OCI-LY3 (cell line): Measurements from ENCODE around the gene RLN3.

ENCODE experiments used
- H2AFZ ChIP-seq: fragments of 200-600, 300-600 bp; shearing (Covaris generic); 2 replicates; pipeline ENCODE4 v1.6.0; 2014; ENCODE audit warnings: antibody characterized with exemption, low read depth, low read length
- H3K27ac ChIP-seq: fragments of 200-600, 300-600 bp; sonication (generic); 2 replicates; pipeline ENCODE4 v1.5.1; 2014; ENCODE audit warnings: mild to moderate bottlenecking, low read length, moderate library complexity, mixed read lengths
- H3K27me3 ChIP-seq: fragments of 200-600, 300-600 bp; sonication (generic); 2 replicates; pipeline ENCODE4 v1.6.1; 2014; ENCODE audit warnings: low read depth, low read length, mixed read lengths
- H3K36me3 ChIP-seq: fragments of 200-600, 300-600 bp; sonication (generic); replicated peaks from 2 replicates; pipeline ENCODE3; 2014; ENCODE audit warnings: low read depth, low read length, mixed read lengths
- H3K4me1 ChIP-seq: fragments of 300-600, 200-600 bp; sonication (generic); 2 replicates; pipeline ENCODE4 v1.6.1; 2014; ENCODE audit warnings: low read length, mixed read lengths
- H3K4me2 ChIP-seq: fragments of 200-600, 300-600 bp; sonication (generic); 2 replicates; pipeline ENCODE4 v1.6.1; 2014; ENCODE audit warnings: low read length, mixed read lengths
- H3K4me3 ChIP-seq: fragments of 300-600, 200-600 bp; sonication (generic); 2 replicates; pipeline ENCODE4 v1.5.1; 2014; ENCODE audit warnings: antibody characterized with exemption, mild to moderate bottlenecking, low read length, moderate library complexity
- H3K79me2 ChIP-seq: fragments of 300-600, 200-600 bp; shearing (Covaris generic); 2 replicates; pipeline ENCODE4 v1.6.1; 2014; ENCODE audit warnings: mild to moderate bottlenecking, low read length, mixed read lengths
- H3K9ac ChIP-seq: fragments of 300-600, 200-600 bp; shearing (Covaris generic); 2 replicates; pipeline ENCODE4 v1.6.0; 2014; ENCODE audit warnings: mild to moderate bottlenecking, low read length, moderate library complexity
- H3K9me3 ChIP-seq: fragments of 200-600, 300-600 bp; shearing (Covaris generic); 2 replicates; pipeline ENCODE4 v1.6.1; 2014; ENCODE audit warnings: low read length, mixed read lengths; ENCODE audit not compliant: insufficient read depth
- H4K20me1 ChIP-seq: fragments of 200-600, 300-600 bp; sonication (generic); 2 replicates; pipeline ENCODE4 v1.6.1; 2016; ENCODE audit warnings: low read length, mixed read lengths; ENCODE audit not compliant: insufficient read depth
- EZH2phosphoT487 ChIP-seq: fragments of 200-600 bp; shearing (Covaris generic); IDR thresholded peaks from 2 replicates; pipeline ENCODE4 v1.6.1; 2018; ENCODE audit warnings: antibody characterized with exemption, mixed run types, low read depth
- TF ChIP-seq, protein P1 (sequence below): fragments of 200-600, 300-600 bp; sonication (generic); IDR thresholded peaks from 2 replicates; pipeline ENCODE4 v1.5.1; 2014; ENCODE audit warnings: antibody characterized with exemption, low read length, low read depth

Gene RLN3

DNA sequence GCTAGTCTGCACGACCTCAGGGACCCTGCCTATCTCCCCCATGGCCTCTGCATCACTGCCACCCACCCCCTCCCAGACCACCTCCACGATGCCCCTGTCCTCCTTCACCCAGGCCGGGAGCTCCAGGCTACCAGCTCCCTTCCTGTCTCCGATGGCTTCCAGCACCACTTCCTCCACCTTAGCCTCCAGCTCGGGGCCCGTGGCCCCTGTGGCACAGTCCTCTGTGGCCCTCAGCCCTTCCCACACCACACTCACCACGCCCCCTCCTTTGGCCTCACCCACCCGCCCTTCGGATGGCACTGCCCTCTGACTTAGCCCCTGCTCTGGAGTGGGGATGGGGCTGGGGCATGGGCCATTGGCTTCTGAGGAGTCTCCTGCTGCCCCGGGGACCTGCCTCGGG, 26.8 kb downstream of the RLN3 start:
- Histone ChIP-seq H4K20me1 (no peaks in the 10 kb centered on the region), H3K4me3 (no peak overlapping the region), H3K79me2 (no peaks in the 10 kb centered on the region), H3K9me3 (no peaks in the 10 kb centered on the region), H3K4me2 (no peak overlapping the region), H3K4me1 (0 out of 2 replicates have a peak, but pooled peaks cover 2% of the 10 kb centered on the region), H2AFZ (no peak overlapping the region), H3K27ac (no peak overlapping the region), H3K27me3 (peaks cover 10% of the 10 kb centered on the region), H3K36me3 (peaks cover 15% of the 10 kb centered on the region), H3K9ac (no peak overlapping the region)
- TF ChIP-seq, protein P1, sequence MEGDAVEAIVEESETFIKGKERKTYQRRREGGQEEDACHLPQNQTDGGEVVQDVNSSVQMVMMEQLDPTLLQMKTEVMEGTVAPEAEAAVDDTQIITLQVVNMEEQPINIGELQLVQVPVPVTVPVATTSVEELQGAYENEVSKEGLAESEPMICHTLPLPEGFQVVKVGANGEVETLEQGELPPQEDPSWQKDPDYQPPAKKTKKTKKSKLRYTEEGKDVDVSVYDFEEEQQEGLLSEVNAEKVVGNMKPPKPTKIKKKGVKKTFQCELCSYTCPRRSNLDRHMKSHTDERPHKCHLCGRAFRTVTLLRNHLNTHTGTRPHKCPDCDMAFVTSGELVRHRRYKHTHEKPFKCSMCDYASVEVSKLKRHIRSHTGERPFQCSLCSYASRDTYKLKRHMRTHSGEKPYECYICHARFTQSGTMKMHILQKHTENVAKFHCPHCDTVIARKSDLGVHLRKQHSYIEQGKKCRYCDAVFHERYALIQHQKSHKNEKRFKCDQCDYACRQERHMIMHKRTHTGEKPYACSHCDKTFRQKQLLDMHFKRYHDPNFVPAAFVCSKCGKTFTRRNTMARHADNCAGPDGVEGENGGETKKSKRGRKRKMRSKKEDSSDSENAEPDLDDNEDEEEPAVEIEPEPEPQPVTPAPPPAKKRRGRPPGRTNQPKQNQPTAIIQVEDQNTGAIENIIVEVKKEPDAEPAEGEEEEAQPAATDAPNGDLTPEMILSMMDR, result no peak
- TF ChIP-seq EZH2phosphoT487, result no peak

DNA sequence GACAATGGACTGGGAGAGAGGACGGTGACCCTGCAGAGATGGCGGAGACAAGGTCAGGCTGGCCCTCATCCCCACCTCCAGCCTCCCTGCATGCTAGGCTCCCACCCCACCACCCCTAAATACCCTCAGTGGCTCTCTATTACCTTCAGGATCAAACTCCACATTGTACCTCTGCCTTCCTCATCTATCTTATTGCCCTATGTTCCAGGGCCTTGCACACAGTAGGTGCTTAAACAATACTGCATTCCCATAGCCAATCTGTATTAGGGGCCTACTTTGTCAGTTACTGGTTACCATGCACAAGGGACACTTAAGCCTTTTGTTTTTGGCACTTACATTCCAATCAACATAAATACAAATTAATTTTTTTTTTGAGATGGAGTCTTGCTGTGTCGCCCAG, 27.4 kb downstream of the RLN3 start:
- Histone ChIP-seq H3K4me2 (no peak overlapping the region), H3K79me2 (no peaks in the 10 kb centered on the region), H3K9me3 (no peaks in the 10 kb centered on the region), H3K9ac (no peak overlapping the region), H3K4me1 (0 out of 2 replicates have a peak, but pooled peaks cover 2% of the 10 kb centered on the region), H3K36me3 (peaks cover 14% of the 10 kb centered on the region), H4K20me1 (no peaks in the 10 kb centered on the region), H3K4me3 (no peak overlapping the region), H3K27ac (no peak overlapping the region), H2AFZ (no peak overlapping the region), H3K27me3 (peaks cover 15% of the 10 kb centered on the region)
- TF ChIP-seq, protein P1, result no peak
- no peak for TF ChIP-seq EZH2phosphoT487

DNA sequence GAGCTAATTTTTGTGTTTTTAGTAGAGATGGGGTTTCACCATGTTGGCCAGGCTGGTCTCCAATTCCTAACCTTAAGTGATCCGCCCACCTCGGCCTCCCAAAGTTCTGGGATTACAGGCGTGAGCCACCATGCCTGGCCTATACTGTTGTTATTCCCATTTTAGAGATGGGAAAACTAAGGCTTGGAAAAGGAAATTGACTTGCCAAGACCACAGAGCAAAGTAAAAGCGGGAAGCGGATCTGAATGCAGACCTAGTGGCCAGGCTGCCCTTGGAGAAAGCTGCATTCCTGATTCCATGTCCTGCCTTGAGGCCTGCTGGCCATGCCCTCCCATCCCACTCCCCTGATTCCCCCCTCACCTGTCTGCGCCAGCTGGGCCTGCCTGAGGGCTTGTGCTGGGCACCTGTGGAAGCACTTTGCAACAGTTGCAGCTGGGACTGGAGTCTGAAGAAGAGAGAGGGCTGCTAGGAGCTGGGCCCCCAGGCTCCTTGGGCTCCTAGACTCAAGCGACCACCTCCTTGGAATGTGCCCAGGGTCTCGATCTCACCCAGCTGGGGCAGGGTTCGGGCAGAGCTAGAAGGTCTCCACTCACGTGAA, 28.2 kb downstream of the RLN3 start:
- H3K36me3 ChIP-seq, result peaks cover 11% of the 10 kb centered on the region
- no peak overlapping the region for H3K27ac ChIP-seq
- TF ChIP-seq, protein P1, result no peak
- TF ChIP-seq EZH2phosphoT487, result no peak
- 0 out of 2 replicates have a peak, but pooled peaks cover 2% of the 10 kb centered on the region for H3K4me1 ChIP-seq
- H3K4me3 ChIP-seq, result no peak overlapping the region
- H4K20me1 ChIP-seq, result no peaks in the 10 kb centered on the region
- H3K79me2 ChIP-seq, result no peaks in the 10 kb centered on the region
- H3K27me3 ChIP-seq, result peaks cover 19% of the 10 kb centered on the region
- no peak overlapping the region for H3K4me2 ChIP-seq
- no peak overlapping the region for H2AFZ ChIP-seq
- no peak overlapping the region for H3K9ac ChIP-seq
- H3K9me3 ChIP-seq, result no peaks in the 10 kb centered on the region

DNA sequence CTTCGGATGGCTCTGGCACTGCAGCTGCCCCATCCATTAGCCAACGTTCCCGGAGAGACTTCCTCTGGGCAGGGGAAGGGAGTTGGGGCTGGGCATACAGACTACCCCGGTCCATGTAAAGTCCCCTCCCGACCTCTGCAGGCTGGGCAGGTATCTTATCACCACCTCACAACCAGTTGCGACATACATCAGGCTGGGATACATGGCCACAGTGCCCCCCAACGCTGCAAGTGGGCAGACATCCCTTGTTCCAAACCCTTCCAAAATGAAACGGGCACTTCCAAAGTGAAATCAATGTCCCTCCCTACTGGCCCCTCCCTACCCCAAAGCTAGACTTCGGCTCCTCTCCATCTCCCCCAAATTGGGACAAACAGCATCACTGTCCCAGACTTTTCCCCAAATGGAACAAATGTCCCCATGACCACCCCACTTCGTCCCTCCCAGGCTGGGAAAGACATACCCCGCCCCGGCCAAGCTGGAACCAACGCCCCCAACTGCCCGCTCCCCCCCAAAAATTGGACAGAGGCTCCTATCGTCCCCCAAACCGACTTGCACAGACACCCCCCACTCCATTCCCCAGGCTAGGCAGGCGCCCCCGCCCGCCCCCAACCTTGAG, 28.9 kb downstream of the RLN3 start:
- TF ChIP-seq EZH2phosphoT487, result no peak
- TF ChIP-seq, protein P1, result no peak
- no peaks in the 10 kb centered on the region for H4K20me1 ChIP-seq
- H3K4me3 ChIP-seq, result no peak overlapping the region
- H3K79me2 ChIP-seq, result no peaks in the 10 kb centered on the region
- no peak overlapping the region for H3K4me2 ChIP-seq
- H3K27me3 ChIP-seq, result peaks cover 26% of the 10 kb centered on the region
- no peak overlapping the region for H3K9ac ChIP-seq
- peaks cover 8% of the 10 kb centered on the region for H3K36me3 ChIP-seq
- no peak overlapping the region for H3K27ac ChIP-seq
- no peak overlapping the region for H2AFZ ChIP-seq
- H3K4me1 ChIP-seq, result 0 out of 2 replicates have a peak, but pooled peaks cover 2% of the 10 kb centered on the region
- H3K9me3 ChIP-seq, result no peaks in the 10 kb centered on the region
